Measurements from ENCODE around the gene ZNF689. TPM values are rescaled to one million over a fixed set of nuclear protein-coding genes. Genes with fewer than 3 reads are reported as not detected.

ZNF689 gene
- total RNA-seq, 1 experiment from 2014 or later, result 6.1 TPM

- ChIA-PET POLR2A (interaction anchor here (0.5 to 1.6 kb wide), 9 partner anchors 9 to 259 kb away, joined by 3 to 12 read pairs (median 3); partner anchors contain the start of genes TBC1D10B, ZNF747 and ZNF785), CTCF (interaction anchor here (0.6 to 4.8 kb wide), 51 partner anchors 9 to 537 kb away, joined by 3 to 39 read pairs (median 4); partner anchors contain the start of genes DCTPP1, PRR14, TBX6 and ZNF688)
- Mint-ChIP-seq H3K4me3 (ENCODE audit: unreplicated experiment) (no peak overlapping the region), H3K27me3 (ENCODE audit: insufficient read depth, unreplicated experiment) (no peaks in the 10 kb centered on the region), H3K4me1 (ENCODE audit: insufficient read depth, unreplicated experiment) (peaks cover 6% of the 10 kb centered on the region), H3K36me3 (ENCODE audit: insufficient read depth, unreplicated experiment) (no peaks in the 10 kb centered on the region), H3K27ac (ENCODE audit: low read depth, unreplicated experiment) (no peak overlapping the region), H3K9me3 (ENCODE audit: unreplicated experiment) (no peaks in the 10 kb centered on the region)
- peak; percentile 84 for TF ChIP-seq CTCF (IDR thresholded peaks at IDR 0.05; ENCODE audit: unreplicated experiment)
- BruUV-seq (replicated peaks), result no TSS peak
- peak; percentile 87 for DNase-seq (ENCODE audit: unreplicated experiment)
- intact Hi-C loops (cut with micrococcal nuclease), result loop anchor here (1.0 kb wide), 2 partner anchors 180 to 199 kb away; partner anchors contain the start of gene DCTPP1
Observed at GRCh38 chr16:30628628-30629540, 18.7 kb upstream of the ZNF689 start.

GRCh38 chr16:30626236-30626635, 16.0 kb upstream of the ZNF689 start:
- BruUV-seq (replicated peaks), result no TSS peak
- Mint-ChIP-seq H3K9me3 (ENCODE audit: unreplicated experiment) (no peaks in the 10 kb centered on the region), H3K4me3 (ENCODE audit: unreplicated experiment) (no peak overlapping the region), H3K4me1 (ENCODE audit: insufficient read depth, unreplicated experiment) (peaks cover 6% of the 10 kb centered on the region), H3K36me3 (ENCODE audit: insufficient read depth, unreplicated experiment) (no peaks in the 10 kb centered on the region), H3K27ac (ENCODE audit: low read depth, unreplicated experiment) (no peak overlapping the region), H3K27me3 (ENCODE audit: insufficient read depth, unreplicated experiment) (no peaks in the 10 kb centered on the region)
- CTCF ChIA-PET, result interaction anchor here (1.5 to 1.9 kb wide), 4 partner anchors 10 to 91 kb away, joined by 4 to 8 read pairs (median 6); partner anchors contain the start of gene ZNF689
- TF ChIP-seq CTCF (IDR thresholded peaks at IDR 0.05; ENCODE audit: unreplicated experiment), result no peak
- intact Hi-C loops (cut with micrococcal nuclease), result no loop called here
- DNase-seq (ENCODE audit: unreplicated experiment), result no peak
- POLR2A ChIA-PET, result no interaction called here

GRCh38 chr16:30623536-30624283, 13.5 kb upstream of the ZNF689 start:
- DNase-seq (ENCODE audit: unreplicated experiment), result no peak
- no peak for TF ChIP-seq CTCF (IDR thresholded peaks at IDR 0.05; ENCODE audit: unreplicated experiment)
- ChIA-PET CTCF (no interaction called here), POLR2A (no interaction called here)
- Mint-ChIP-seq H3K27me3 (ENCODE audit: insufficient read depth, unreplicated experiment) (no peaks in the 10 kb centered on the region), H3K9me3 (ENCODE audit: unreplicated experiment) (no peaks in the 10 kb centered on the region), H3K27ac (ENCODE audit: low read depth, unreplicated experiment) (no peak overlapping the region), H3K4me3 (ENCODE audit: unreplicated experiment) (no peak overlapping the region), H3K36me3 (ENCODE audit: insufficient read depth, unreplicated experiment) (no peaks in the 10 kb centered on the region), H3K4me1 (ENCODE audit: insufficient read depth, unreplicated experiment) (peaks cover 2% of the 10 kb centered on the region)
- intact Hi-C loops (cut with micrococcal nuclease), result no loop called here
- BruUV-seq (replicated peaks), result no TSS peak

Measured in MCF 10A (cell line).